Neutrophil (primary cell): ENCODE results near the gene GET3.
A peak's percentile ranks its signal among the peaks of the same experiment; 100 is the strongest.
"Not testable (repeated sequence)": the region's sequence is repeated elsewhere in the genome, so short reads cannot be mapped to it uniquely, and the experiment has no call there.

ENCODE experiments used
- H3K27ac ChIP-seq: fragments of 200-600 bp; sonication (generic); 2 replicates; pipeline ENCODE4 v1.5.1; 2016; ENCODE audit warnings: mild to moderate bottlenecking, moderate library complexity
- H3K27me3 ChIP-seq: fragments of 200-600 bp; sonication (generic); 2 replicates; pipeline ENCODE4 v1.6.0; 2016; ENCODE audit warnings: mild to moderate bottlenecking
- H3K36me3 ChIP-seq: fragments of 200-600 bp; sonication (generic); 2 replicates; pipeline ENCODE4 v1.5.1; 2017
- H3K4me1 ChIP-seq, 2 experiments: fragments of 200-600 bp in 1 of 2; sonication (generic) in 1 of 2; 1 replicate in 1 of 2; 2 replicates in 1 of 2; pipeline versions ENCODE4 v1.5.1 to v1.6.1; 2013 to 2016; ENCODE audit warnings: low read depth in 1 of 2, low read length in 1 of 2, mild to moderate bottlenecking in 1 of 2, moderate library complexity in 1 of 2; ENCODE audit not compliant: control insufficient read depth in 1 of 2, insufficient read depth in 1 of 2
- H3K4me3 ChIP-seq, 2 experiments: fragments of 200-600 bp in 1 of 2; sonication (generic) in 1 of 2; 1 replicate in 1 of 2; 2 replicates in 1 of 2; pipeline ENCODE4 v1.5.1; 2013 to 2016; ENCODE audit warnings: low read depth in 1 of 2, low read length in 1 of 2, mild to moderate bottlenecking in 1 of 2, moderate library complexity in 1 of 2
- H3K9me3 ChIP-seq: fragments of 200-600 bp; sonication (generic); 2 replicates; pipeline ENCODE4 v1.5.1; 2016
- TF ChIP-seq, protein P1 (sequence below): fragments of 200-600 bp; sonication (generic); IDR thresholded peaks from 2 replicates; pipeline ENCODE4 v1.5.1; 2016; ENCODE audit warnings: antibody characterized with exemption

GET3 gene

GRCh38 chr19:12720851-12721655 lies 16.2 kb upstream of the GET3 start:
- Histone ChIP-seq H3K27ac (peak overlapping the region; percentile 84), H3K4me1 (peaks cover 33 to 35% of the 10 kb centered on the region in 2 experiments), H3K27me3 (peaks cover 11% of the 10 kb centered on the region), H3K9me3 (no peaks in the 10 kb centered on the region), H3K36me3 (peaks cover 24% of the 10 kb centered on the region), H3K4me3 (peak overlapping the region; percentile 62 to 81)
- TF ChIP-seq, protein P1, sequence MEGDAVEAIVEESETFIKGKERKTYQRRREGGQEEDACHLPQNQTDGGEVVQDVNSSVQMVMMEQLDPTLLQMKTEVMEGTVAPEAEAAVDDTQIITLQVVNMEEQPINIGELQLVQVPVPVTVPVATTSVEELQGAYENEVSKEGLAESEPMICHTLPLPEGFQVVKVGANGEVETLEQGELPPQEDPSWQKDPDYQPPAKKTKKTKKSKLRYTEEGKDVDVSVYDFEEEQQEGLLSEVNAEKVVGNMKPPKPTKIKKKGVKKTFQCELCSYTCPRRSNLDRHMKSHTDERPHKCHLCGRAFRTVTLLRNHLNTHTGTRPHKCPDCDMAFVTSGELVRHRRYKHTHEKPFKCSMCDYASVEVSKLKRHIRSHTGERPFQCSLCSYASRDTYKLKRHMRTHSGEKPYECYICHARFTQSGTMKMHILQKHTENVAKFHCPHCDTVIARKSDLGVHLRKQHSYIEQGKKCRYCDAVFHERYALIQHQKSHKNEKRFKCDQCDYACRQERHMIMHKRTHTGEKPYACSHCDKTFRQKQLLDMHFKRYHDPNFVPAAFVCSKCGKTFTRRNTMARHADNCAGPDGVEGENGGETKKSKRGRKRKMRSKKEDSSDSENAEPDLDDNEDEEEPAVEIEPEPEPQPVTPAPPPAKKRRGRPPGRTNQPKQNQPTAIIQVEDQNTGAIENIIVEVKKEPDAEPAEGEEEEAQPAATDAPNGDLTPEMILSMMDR, result no peak

DNA sequence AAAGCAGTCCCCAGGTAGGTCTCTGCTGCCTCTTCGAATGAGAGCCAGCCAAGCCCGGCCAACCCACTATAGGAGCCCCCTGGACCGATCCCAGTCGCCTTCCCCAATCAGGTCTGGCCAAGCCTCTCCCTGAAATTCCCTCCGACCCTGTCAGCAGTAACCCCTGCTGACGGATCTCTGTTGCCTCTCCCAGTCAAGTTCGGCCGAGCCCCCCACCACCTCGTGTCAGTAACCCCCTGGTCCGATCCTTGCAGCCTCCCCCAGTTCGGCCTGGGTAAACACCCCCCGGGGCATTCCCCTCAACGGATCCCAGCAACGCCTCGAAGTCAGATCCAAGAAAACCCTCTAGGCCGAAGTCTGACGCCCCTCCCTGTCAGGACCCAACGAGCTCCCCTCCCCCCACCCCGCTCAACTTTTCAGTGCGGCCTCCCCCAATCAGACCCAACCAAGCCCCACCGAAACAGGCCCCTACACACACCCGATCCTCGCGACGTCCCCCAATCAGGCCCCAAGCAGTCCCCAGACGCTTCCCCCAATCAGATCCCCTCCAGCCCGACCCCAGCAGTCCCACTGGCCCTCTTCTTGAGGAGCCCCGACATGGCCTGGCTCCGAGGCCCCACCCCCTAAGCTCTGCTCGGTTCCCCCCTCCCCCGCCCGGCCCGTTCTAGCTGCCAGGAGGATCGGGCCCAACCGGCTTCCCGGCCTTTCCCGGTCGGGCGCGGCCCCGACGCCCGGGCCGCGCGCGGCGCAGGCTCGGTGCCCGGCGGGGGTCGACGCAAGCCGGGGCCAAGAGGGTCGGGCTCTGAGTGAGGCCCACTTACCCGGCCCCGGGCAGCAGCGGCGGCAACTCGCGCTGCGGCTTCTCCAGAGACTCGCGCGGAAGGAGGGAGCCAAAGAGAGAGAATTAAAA lies 15.4 kb upstream of the GET3 start:
- H3K4me1 ChIP-seq, result peaks cover 33 to 35% of the 10 kb centered on the region in 2 experiments
- peaks cover 11% of the 10 kb centered on the region for H3K27me3 ChIP-seq
- peak overlapping the region; percentile 84 for H3K27ac ChIP-seq
- TF ChIP-seq, protein P1, result no peak
- peaks cover 15% of the 10 kb centered on the region for H3K36me3 ChIP-seq
- no peaks in the 10 kb centered on the region for H3K9me3 ChIP-seq
- peak overlapping the region; percentile 62 to 81 for H3K4me3 ChIP-seq

DNA sequence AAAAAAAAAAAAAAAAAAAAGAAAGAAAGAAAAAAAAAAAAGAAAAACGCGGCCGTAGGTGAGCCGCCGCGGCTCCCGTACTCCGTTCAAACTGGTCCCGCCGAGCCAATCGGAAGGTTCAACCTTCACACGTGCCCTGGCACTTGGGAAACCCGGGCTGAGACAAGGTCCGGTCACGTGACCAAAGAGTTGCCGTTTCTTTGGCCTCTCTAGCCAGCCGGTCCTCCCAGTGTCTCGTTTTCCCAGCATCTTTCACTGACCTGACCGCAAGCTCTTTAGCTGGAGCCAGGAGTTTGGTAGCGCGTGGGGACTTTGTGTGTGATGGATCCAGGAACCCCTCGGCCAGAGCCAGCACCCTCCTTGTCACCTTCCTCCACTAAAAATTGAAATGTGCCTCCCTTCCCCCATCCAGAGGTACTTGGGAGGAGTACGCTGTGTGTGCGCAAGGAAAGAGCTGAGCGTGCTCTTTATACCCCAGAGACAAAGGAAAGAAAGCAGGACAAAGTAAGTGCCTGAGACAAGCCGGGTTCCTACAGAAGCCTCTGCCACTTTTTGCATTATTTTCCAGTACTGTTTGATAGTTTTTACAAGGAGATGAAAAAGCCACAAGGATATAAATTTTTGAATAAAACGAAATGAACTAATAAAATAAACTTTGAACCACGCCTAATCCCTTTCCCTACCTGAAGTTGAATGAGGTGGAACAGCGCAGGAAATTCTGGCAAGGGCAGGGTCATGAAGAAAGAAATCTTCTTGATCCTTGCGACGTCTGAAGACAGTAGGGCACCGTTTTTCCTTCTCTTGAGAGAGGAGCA lies 14.5 kb upstream of the GET3 start:
- Histone ChIP-seq H3K4me3 (peak overlapping the region; percentile 62 to 81), H3K27ac (peak overlapping the region; percentile 84), H3K9me3 (no peaks in the 10 kb centered on the region), H3K4me1 (peaks cover 33 to 35% of the 10 kb centered on the region in 2 experiments), H3K36me3 (peaks cover 14% of the 10 kb centered on the region), H3K27me3 (peaks cover 11% of the 10 kb centered on the region)
- TF ChIP-seq, protein P1, result peak; percentile 14

DNA sequence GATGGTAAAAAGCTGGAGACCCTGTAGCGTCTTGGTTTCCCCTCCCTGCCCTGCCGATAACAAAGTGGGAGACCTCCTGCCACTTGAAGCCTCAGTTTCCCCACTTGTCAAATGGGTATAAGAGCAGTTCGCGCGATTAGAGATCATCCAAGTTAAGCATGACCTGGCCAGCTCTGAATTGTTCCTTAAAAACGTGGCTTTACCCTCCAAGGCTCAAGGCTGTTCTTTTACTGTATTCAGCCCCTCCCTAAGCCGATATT lies 14.0 kb upstream of the GET3 start:
- Histone ChIP-seq H3K27me3 (peaks cover 11% of the 10 kb centered on the region), H3K36me3 (peaks cover 16% of the 10 kb centered on the region), H3K27ac (peak overlapping the region; percentile 84), H3K9me3 (no peaks in the 10 kb centered on the region), H3K4me1 (peaks cover 33 to 35% of the 10 kb centered on the region in 2 experiments), H3K4me3 (peak overlapping the region; percentile 62 to 81)
- TF ChIP-seq, protein P1, result no peak

- Histone ChIP-seq H3K27ac (peak within 1 kb of the TSS; percentile 84), H3K4me1 (peaks cover 33 to 35% of the 10 kb centered on the region in 2 experiments), H3K9me3 (no peaks in the 10 kb centered on the region), H3K4me3 (peak within 1 kb of the TSS; percentile 62 to 81), H3K36me3 (peaks cover 12% of the 10 kb centered on the region), H3K27me3 (peaks cover 11% of the 10 kb centered on the region)
- TF ChIP-seq, protein P1, result no peak
Observed at GRCh38 chr19:12723641-12724426, 13.5 kb upstream of the GET3 start, which contains the start of gene TNPO2. Gene TNPO2, minus strand, starts transcription at chr19:12723932. Its CDS starts 2,955 bp downstream, at chr19:12720977.

GRCh38 chr19:12725612-12726011 lies 11.7 kb upstream of the GET3 start:
- not testable (repeated sequence) for H3K9me3 ChIP-seq, H3K27ac ChIP-seq, H3K4me3 ChIP-seq
- H3K36me3 ChIP-seq, result peaks cover 27% of the 10 kb centered on the region
- H3K4me1 ChIP-seq, result peaks cover 32 to 34% of the 10 kb centered on the region in 2 experiments
- H3K27me3 ChIP-seq, result peaks cover 11% of the 10 kb centered on the region
